ENCODE measurements around the gene RGS7. TPM values are rescaled to one million over a fixed set of nuclear protein-coding genes. Genes with fewer than 3 reads are reported as not detected.

The RGS7 gene
- total and polyA plus RNA-seq, 10 of the 15 experiments (the other 5 are each of a cell fraction or from before 2014, with no cell fraction given), result not detected

DNA sequence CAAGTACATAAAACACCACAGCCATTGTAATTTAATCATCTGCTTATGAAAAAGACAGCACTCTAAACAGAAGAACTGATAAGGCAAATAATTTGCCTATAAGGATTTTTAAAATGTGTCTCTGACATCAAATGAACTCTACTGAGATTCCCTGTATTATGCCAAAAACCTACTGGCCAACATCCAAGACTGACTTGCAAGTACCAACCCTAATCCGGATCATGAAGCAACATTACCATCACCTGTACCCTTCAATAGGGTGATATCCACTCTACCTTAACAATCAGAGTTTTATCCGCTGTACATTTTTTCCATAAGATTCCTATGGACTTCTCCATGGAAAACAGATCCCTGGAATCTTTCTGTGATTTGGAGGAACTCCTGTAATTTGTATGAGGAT lies 4.6 kb downstream of the RGS7 start:
- Histone ChIP-seq H3K4me2 (ENCODE audit: control insufficient read depth, insufficient read depth) (no peak overlapping the region), H3K9me3 (replicated peaks; ENCODE audit: control insufficient read depth, insufficient read depth, low read length) (no peaks in the 10 kb centered on the region), H3K27ac (ENCODE audit: control insufficient read depth, insufficient read depth) (no peak overlapping the region), H2AFZ (ENCODE audit: control insufficient read depth, low read depth, low read length) (no peak overlapping the region), H3K9ac (ENCODE audit: control insufficient read depth, insufficient read depth, low read length) (no peak overlapping the region), H3K4me3 (no peak overlapping the region), H3K4me1 (ENCODE audit: control insufficient read depth, insufficient read depth, low read length) (no peaks in the 10 kb centered on the region), H3K79me2 (ENCODE audit: control insufficient read depth, insufficient read depth, low read length) (no peaks in the 10 kb centered on the region), H3K27me3 (replicated peaks in 1 of 2; ENCODE audit: control insufficient read depth in 2 of 2, insufficient read depth in 2 of 2, low read length in 1 of 2) (peaks cover 4 to 9% of the 10 kb centered on the region in 2 experiments), H3K36me3 (ENCODE audit: control insufficient read depth in 2 of 2, insufficient read depth in 2 of 2, low read length in 1 of 2) (no peaks in the 10 kb centered on the region), H4K20me1 (ENCODE audit: control insufficient read depth, insufficient read depth) (no peaks in the 10 kb centered on the region)
- CTCF ChIA-PET, result no interaction called here
- ATAC-seq, result no peak
- in situ Hi-C loops (cut with MboI) (no loop called here), intact Hi-C loops (cut with micrococcal nuclease; ENCODE audit: unreplicated experiment) (no loop called here)
- WGBS (ENCODE audit: insufficient coverage, insufficient replicate concordance, low lambda C conversion rate, missing lambda C conversion rate), result 0% methylated on average over 2 of the region's 2 CpGs
- no TSS peak for BruUV-seq (replicated peaks)
- POLR2A ChIA-PET, result no interaction called here
- RAD21 ChIA-PET (ENCODE audit: unreplicated experiment), result no interaction called here
- no peak for TF ChIP-seq FOS (IDR thresholded peaks at IDR 0.05; ENCODE audit: borderline replicate concordance, extremely low read depth, insufficient read length)
- no peak for TF ChIP-seq MYC (IDR thresholded peaks at IDR 0.05; ENCODE audit: insufficient read depth, insufficient read length, insufficient replicate concordance, low read length, severe bottlenecking)
- TF ChIP-seq DPF2 (IDR thresholded peaks at IDR 0.05), result no peak
- no peak for TF ChIP-seq CBX3 (IDR thresholded peaks at IDR 0.05; ENCODE audit: borderline replicate concordance, low read depth)
- no peak for TF ChIP-seq TARDBP (IDR thresholded peaks at IDR 0.05; ENCODE audit: borderline replicate concordance)
- TF ChIP-seq RAD21 (IDR thresholded peaks at IDR 0.05; ENCODE audit: insufficient read depth, low read depth, low read length), result no peak
- TF ChIP-seq SRF (IDR thresholded peaks at IDR 0.05; ENCODE audit: low read depth in 2 of 2, low read length in 2 of 2), result no peak
- TF ChIP-seq CEBPB (IDR thresholded peaks at IDR 0.05; ENCODE audit: borderline replicate concordance in 1 of 2, low read depth in 2 of 2, low read length in 2 of 2), result no peak
- TF ChIP-seq BACH1 (IDR thresholded peaks at IDR 0.05; ENCODE audit: borderline replicate concordance), result no peak
- no peak for FAIRE-seq
- SMC1A ChIA-PET (ENCODE audit: uncharacterized antibody, unreplicated experiment), result no interaction called here
- no peak for DNase-seq (ENCODE audit: low read depth, low spot score)

DNA sequence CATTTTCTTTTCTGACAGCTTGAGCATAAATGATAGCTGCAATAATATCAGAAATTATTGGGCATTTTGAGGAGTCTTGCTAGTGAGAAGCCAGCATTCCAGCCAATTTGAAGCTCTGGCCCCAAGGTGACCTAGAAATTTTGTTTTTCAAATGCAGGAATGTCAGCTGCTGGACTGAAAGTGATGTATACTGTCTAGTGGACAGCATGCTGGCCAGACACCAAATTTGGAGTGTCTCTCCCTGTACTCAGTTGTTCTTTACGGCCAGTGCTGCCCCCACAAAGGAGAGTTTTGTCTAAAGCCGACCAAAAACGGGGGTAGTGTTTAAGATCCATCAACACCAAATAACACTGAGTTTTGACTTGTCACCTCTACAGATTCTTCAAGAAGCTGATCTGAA lies 5.2 kb downstream of the RGS7 start:
- no peak for FAIRE-seq
- H3K4me3 ChIP-seq, result no peak overlapping the region
- no TSS peak for BruUV-seq (replicated peaks)
- H2AFZ ChIP-seq (ENCODE audit: control insufficient read depth, low read depth, low read length), result no peak overlapping the region
- H3K79me2 ChIP-seq (ENCODE audit: control insufficient read depth, insufficient read depth, low read length), result no peaks in the 10 kb centered on the region
- no peaks in the 10 kb centered on the region for H3K4me1 ChIP-seq (ENCODE audit: control insufficient read depth, insufficient read depth, low read length)
- TF ChIP-seq, protein P1, sequence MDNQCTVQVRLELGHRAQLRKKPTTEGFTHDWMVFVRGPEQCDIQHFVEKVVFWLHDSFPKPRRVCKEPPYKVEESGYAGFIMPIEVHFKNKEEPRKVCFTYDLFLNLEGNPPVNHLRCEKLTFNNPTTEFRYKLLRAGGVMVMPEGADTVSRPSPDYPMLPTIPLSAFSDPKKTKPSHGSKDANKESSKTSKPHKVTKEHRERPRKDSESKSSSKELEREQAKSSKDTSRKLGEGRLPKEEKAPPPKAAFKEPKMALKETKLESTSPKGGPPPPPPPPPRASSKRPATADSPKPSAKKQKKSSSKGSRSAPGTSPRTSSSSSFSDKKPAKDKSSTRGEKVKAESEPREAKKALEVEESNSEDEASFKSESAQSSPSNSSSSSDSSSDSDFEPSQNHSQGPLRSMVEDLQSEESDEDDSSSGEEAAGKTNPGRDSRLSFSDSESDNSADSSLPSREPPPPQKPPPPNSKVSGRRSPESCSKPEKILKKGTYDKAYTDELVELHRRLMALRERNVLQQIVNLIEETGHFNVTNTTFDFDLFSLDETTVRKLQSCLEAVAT (IDR thresholded peaks at IDR 0.05), result no peak
- TF ChIP-seq HDGF (IDR thresholded peaks at IDR 0.05) (no peak), HCFC1 (IDR thresholded peaks at IDR 0.05; ENCODE audit: low read length) (no peak), KDM1A (IDR thresholded peaks at IDR 0.05; ENCODE audit: borderline replicate concordance) (no peak), YY1 (IDR thresholded peaks at IDR 0.05; ENCODE audit: low read depth, low read length) (no peak)
- no peak for DNase-seq (ENCODE audit: low read depth, low spot score)
- ATAC-seq, result no peak
- H3K9me3 ChIP-seq (replicated peaks; ENCODE audit: control insufficient read depth, insufficient read depth, low read length), result no peaks in the 10 kb centered on the region
- no peaks in the 10 kb centered on the region for H4K20me1 ChIP-seq (ENCODE audit: control insufficient read depth, insufficient read depth)
- H3K36me3 ChIP-seq (ENCODE audit: control insufficient read depth in 2 of 2, insufficient read depth in 2 of 2, low read length in 1 of 2), result no peaks in the 10 kb centered on the region
- no peak overlapping the region for H3K4me2 ChIP-seq (ENCODE audit: control insufficient read depth, insufficient read depth)
- WGBS (ENCODE audit: insufficient coverage, insufficient replicate concordance, low lambda C conversion rate, missing lambda C conversion rate), result 0% methylated on average over 3 of the region's 3 CpGs
- ChIA-PET CTCF (no interaction called here), POLR2A (no interaction called here), SMC1A (ENCODE audit: uncharacterized antibody, unreplicated experiment) (no interaction called here), RAD21 (ENCODE audit: unreplicated experiment) (no interaction called here)
- H3K27ac ChIP-seq (ENCODE audit: control insufficient read depth, insufficient read depth), result no peak overlapping the region
- intact Hi-C loops (cut with micrococcal nuclease; ENCODE audit: unreplicated experiment), result no loop called here
- H3K9ac ChIP-seq (ENCODE audit: control insufficient read depth, insufficient read depth, low read length), result no peak overlapping the region
- H3K27me3 ChIP-seq (replicated peaks in 1 of 2; ENCODE audit: control insufficient read depth in 2 of 2, insufficient read depth in 2 of 2, low read length in 1 of 2), result peaks cover 4 to 9% of the 10 kb centered on the region in 2 experiments
- in situ Hi-C loops (cut with MboI), result no loop called here

Data from GM12878 (cell line).